ENCODE results near the gene CDH4.

The CDH4 gene

DNA sequence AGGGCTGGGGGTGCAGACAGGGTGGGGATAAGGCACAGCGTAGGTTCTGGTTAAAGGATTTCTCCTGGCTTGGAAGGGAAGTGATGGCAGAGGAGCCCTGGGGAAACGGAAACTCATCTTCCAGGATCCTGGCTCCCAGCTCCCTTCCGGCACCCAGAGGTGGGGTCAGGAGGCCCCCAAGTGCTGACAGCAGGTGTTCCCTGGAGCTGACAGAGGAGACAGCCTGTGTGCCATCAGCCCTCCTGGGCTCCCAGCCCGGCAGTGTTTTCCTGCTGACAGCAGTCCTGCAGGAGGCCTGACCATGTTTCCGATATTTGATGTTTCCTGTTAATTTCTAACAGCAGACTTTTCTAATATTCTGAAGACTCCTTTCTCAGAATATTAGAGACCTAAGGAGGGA, 536.3 kb downstream of the CDH4 start:
- no peak for DNase-seq (ENCODE audit: low read depth)

DNA sequence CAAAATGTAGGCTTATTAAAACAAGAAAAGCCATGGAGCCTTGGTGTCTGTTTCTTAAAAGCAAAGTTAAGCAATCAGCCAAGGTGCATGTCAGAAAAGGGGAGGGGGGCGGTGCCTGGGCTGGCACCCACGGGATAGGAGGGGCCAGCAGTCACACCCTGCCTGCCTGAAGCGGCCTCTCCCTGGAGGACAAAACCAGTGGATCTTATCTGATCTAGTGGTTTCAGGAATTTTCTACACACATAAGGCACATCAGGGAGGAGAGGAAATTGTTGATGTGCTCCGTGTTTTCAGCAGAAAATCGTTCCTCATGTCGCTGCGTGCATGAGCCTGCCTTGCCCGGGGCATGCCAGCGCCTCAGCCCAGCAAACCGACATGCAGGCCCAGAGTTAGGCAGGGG, 537.3 kb downstream of the CDH4 start:
- DNase-seq (ENCODE audit: low read depth), result no peak

DNA sequence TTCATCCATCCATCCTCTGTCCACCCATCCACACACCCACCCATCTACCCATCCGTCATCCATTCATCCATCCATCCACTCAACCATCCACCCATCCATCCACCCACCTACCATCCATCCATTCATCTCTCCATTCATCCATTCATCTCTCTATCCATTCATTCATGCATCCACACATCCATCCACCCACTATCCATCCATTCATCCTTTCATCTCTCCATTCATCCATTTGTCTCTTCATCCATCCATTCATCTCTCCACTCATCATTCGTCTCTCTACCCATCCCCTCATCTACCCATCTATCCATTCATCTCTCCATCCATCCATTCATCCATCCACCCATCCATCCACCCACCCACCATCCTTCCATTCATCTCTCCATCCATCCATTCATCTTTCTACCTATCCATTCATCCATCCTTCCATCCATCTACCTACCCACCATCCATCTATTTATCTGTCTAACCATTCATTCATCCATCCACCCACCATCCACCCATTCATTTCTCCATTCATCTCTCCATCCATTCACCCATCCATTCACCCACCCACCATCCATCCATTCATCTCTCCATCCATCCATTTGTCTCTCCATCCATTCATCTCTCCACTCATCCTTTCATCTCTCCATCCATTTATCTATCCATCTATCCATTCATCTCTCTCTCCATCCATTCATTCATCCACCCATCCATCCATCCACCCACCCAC, 538.2 kb downstream of the CDH4 start:
- DNase-seq (ENCODE audit: low read depth), result no peak

DNA sequence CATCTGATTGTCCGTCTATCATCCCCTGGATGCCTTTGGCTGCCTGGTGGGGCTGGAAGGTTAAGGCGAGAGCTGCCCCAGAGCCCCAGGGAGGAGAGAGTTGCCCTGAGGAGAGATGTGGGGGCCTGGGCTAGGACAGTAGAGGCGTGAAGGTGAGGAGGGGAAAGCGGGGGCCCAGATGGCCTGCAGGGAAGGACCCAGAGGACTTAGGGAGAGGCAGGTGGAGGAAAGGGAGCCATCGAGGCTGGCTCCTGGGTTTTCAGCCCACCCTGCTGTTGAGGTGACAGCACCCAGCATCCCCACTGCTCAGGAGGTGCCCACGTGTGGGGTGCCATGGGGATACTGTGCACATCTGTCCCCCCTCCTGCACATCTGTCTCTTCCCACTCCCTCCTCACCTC, 539.9 kb downstream of the CDH4 start:
- DNase-seq (ENCODE audit: low read depth), result no peak

DNA sequence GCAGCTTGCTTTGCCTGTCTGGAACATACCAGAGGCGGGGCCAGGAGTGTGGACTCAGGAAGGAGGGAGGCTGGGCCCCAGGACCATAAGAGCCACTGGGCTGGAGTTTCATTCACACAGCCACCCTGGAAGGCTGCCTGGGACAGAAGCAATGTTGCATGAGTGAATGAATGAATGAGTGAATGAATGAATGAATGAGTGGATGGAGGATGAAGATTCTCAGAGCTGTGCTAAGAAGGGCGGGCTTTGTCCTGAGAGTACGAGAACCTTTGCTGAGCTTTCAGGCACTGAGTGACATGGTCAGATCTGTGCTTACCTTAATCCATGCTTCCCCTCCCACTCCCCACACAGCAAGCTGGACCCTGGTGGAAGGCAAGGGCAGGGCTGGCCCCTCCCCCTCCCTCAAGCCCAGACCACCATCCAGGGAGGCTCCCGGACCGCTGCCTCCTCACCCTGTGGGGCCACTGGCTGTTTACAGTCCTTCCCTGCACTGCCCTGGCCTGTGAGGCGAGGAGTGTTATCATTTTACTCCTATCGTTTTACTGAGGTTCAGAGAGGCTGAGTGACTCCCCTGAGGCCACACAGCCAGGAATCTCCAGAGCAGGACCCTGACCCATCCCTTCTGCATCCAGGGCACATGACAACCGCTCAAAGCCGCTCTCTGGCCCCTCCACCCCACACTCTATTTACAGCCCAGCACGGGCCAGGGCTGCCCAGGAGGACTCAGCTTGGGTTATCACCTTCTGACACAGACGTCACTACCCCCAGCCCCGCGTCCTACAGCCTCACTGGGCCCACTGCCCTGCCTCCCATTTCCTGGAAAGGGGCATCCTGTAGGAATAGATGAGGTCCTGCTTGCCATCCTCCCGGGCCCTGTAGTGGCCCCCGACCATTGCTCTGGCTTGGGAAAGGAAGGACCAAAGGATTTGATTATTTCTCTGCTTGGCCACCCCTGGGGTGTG, 543.9 kb downstream of the CDH4 start:
- DNase-seq (ENCODE audit: low read depth), result no peak

DNA sequence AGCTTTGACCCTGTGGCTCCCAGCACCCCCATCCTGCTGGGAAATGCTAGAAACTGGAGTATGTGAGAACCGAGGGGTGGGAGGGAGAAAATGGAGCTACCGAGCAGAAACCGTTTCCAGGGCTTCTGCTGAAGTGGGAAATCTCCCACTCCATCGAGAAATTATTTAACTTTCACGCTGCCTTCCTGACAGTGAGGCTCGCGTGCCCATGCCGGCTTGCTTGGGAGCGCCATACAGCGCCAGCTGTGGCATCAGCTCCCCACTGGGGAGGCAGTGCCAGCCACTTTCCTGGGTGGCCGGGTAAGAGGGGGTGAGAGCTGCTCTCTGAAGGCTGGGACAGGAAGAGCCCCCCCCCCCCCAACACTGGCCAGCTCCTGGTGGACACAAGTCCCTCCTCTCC, 544.7 kb downstream of the CDH4 start:
- no peak for DNase-seq (ENCODE audit: low read depth)

DNA sequence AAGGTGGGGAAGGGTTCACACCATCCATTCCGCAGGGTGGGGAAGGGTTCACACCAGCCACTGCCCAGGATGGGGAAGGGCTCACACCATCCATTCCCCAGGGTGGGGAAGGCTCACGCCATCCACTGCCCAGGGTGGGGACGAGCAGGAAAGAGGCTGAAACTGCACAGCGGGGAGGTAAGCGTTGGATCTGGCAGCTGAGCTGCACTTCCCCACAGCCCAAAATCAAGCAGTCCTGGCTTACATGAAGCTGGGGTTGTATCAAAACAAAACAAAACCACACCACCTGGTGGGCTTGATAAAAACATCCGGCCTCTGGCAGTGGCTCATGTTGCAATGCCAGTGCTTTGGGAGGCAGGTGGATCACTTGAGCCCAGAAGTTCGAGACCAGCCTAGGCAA, 545.1 kb downstream of the CDH4 start:
- DNase-seq (ENCODE audit: low read depth), result no peak

DNA sequence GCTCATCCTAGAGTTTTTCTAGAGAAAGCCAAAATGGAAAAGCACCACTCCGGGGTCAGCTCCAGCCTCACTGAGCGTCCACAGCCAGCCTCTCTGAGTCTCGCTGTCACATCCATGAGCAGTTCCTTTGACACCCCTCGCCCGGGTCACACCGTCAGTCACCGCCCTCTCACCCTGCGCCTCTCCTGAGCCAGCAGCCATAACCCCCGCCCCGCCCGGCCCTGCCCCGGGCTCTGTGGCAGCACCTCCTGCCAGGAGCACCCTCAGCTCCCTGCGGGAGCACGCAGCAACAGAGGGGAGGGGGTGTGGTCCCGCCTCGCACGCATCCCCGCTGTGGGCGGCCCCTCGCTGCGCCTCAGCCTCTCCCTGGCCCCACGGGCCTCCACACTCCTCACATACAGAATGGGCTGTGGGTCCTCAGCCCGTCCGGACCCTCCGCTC, 545.9 kb downstream of the CDH4 start:
- DNase-seq (ENCODE audit: low read depth), result no peak

DNA sequence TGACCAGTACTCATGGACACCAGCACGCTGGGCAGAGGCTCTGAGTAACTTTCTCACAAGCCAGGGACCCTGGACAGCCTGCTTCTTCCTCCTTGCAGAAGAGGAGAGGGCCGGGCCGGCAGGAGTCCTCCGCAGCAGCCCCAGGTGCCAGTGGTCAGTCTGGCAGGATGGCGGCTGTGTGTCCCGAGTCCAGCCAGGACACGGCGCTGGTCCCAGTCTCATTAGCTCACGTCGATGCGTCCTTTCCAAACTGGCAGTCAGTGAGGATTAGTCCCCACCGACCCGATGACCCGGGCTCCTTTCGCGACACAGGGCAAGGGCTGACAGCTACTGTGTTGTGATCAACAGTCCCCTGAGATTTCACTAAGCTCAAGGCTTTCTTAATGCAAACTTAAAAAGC, 546.6 kb downstream of the CDH4 start:
- DNase-seq (ENCODE audit: low read depth), result no peak

DNA sequence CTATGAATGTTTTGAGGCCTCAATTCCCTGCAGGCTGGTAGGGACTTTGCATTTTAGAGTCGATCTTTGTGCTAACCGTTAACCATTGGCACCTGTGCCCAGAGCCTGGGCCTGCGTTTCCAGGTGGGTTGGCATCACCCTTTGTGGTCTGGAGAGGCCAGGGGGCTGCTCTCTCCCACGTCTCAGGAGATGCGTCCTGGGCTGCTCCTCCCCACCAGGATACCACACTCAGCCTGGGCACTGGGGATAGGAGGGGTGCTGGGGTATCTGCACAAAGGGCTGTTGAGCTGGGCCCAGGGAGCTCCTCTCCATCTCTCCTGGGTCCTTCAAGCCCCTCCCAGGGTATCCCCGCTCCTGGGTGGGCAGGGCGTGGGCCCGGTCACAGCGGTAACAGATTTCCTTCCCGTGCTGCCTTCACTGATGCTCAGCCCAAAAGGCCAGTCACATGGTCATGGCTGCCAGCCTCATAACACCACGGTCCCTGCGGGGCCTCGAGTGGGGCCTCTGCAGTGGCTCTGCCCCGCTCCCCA, 547.4 kb downstream of the CDH4 start:
- DNase-seq (ENCODE audit: low read depth), result no peak

DNA sequence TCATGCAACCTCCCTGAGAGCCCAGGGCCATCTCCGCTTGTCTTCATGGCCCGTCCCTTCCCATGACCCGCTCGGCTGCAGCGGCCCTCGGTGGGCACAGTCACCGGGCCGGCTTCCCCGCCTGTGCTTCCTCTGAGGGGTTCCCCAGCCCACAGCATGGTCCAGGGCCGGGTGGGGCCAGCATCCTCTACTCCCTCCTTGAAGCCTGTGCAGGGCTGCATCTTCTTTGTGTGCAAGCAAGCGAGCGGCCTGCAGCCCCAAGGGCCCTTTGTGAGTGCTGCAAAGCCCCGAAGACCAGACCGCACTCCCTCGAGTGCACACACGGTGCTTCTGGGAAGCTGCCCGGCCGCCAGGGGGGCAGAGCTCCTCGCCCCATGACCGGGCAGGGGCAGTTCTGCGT, 547.9 kb downstream of the CDH4 start:
- DNase-seq (ENCODE audit: low read depth), result no peak

DNA sequence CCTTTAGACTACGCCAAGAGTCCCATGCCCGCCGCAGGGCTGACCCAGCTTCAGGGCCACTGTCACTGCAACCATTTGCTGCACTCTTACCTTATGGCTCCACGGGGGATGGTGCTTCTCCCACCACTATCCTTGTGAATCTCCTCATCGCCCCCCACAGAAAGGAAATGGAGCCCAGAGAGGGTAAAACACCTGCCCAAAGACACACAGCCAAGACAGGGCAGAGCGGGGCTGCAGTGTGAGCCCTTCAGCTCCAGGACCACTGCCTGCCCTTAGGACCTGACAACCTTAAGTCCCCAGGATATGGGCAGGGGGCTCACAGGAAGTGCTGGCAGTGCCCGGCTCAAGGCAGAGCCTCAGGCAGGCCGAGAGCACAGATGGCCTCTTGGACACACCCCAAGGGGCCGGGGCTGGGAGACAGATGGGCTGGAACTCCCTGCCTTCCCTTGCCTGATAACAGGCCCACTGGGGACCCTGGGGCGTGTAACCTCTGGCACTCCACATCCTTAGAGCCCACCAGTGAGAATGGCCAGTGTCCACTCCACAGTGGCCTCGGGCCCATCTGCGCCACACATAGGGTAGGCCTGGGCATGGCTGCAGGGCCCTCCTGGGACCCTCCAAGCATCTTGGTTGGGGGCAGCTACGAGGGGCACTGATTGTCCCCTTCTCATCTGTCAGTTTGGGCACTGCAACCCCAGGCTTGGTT, 548.5 kb downstream of the CDH4 start:
- DNase-seq (ENCODE audit: low read depth), result no peak

DNA sequence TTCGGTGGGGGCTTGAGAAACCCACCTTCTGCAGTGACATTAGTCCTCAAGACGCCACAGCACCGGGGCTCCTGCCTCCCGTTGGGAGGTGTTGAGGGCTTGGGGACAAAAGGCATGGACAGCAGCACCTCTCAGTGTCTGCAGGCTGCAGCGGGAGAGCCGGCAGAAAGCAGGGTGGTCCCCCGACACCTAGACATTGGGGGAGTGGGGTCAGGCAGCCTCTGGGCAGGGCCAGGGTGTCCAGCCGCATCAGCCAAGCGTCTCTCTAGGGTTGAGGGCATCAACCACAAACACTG, 549.0 kb downstream of the CDH4 start:
- no peak for DNase-seq (ENCODE audit: low read depth)

DNA sequence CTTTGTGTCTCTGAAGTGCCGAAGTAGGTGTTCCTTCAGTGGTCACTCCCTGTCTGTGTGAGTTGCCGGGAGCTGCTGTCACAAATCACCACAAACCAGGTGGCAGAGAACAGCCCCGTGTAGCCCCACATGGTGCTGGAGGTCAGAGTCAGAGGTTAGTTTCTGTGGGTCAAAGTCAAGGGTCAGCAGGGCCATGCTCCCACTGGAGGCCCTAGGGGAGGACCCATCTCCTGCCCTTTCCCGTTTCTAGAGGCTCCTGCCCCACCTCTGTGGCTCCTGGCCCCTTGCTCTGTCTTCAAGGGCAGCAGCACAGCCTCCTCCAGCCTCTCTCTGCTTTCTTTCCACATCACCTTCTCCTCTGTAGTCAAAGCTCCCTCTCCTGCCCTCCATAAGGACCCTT, 549.4 kb downstream of the CDH4 start:
- DNase-seq (ENCODE audit: low read depth), result no peak

DNA sequence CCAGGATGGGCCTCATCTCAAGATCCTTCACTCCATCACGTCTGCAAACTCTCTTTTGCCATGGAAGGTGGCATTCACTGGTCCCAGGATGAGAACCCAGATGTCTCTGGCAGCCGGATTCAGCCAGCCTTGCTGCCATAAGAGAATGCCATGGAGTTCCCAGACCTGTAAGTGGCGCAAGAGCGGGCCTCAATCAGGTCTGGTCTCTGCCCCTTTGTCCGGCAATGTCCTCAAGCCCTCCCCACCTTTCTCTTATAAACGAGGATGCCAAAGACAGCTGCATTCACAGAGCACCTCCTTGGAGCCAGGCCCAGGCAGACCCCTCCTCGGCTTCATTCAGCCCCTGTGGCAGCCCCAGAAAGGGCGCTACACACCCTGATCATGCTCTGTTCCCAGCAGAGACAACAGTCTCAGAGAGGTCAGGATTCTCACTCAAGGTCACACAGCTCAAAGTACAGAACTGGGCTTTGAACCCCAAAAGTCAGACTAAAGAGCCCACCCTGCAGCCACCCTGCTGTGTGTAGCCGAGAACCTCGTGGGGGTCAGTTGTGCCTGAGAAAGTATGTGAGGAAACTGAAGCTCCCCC, 549.9 kb downstream of the CDH4 start:
- no peak for DNase-seq (ENCODE audit: low read depth)

DNA sequence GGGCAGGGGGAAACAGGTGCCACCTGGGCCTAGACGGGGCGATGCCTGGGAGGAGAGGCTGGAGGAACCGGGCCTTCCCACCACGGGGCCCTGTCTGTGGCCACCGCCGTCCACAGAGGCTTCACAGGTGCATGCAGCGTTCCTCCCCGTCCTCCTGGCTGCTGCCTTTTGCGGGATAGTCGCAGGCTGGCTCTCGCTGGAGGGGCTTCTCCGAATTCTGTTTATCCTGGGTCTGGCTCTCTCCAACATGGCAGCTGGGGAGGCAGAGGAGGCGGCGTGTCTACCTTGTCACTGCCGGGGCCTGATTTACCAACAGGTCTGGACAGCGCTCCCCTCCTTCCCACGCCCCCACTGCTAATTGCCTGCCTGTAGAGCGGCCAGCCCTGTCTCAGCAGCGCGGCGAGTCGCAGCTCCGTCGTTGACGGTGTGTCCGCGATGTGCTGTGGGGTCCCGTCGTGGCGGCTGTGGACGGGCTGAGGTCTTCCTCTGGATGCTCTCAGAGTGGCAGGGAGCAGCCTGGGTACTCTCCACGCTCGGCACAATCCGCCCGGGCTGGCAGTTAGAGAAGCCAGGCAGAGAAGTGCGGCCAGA, 550.8 kb downstream of the CDH4 start:
- no peak for DNase-seq (ENCODE audit: low read depth)

DNA sequence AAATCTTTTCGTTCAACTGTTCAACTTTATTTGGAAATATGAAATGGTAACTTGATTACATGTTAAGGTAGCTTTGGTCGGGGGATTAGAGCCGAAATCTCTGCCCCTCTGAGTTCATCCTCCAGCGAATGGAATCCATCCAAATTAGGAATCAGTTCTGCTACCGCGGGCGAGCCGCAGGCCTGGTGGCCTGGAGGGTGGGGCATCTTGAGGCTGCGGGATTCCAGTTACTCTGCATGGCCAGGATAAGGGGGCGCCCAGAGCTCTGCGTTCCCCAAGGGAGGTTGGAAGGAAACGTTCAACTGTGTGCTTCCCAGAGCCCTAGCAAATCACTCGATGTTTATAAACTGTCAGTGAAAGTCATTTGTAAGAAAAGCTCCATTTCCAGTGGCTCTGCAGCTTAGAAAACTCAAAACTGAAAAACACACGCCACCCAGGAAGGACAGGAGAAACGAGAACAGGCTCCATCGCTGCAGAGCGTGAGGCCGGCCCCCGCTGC, 551.4 kb downstream of the CDH4 start:
- no peak for DNase-seq (ENCODE audit: low read depth)

DNA sequence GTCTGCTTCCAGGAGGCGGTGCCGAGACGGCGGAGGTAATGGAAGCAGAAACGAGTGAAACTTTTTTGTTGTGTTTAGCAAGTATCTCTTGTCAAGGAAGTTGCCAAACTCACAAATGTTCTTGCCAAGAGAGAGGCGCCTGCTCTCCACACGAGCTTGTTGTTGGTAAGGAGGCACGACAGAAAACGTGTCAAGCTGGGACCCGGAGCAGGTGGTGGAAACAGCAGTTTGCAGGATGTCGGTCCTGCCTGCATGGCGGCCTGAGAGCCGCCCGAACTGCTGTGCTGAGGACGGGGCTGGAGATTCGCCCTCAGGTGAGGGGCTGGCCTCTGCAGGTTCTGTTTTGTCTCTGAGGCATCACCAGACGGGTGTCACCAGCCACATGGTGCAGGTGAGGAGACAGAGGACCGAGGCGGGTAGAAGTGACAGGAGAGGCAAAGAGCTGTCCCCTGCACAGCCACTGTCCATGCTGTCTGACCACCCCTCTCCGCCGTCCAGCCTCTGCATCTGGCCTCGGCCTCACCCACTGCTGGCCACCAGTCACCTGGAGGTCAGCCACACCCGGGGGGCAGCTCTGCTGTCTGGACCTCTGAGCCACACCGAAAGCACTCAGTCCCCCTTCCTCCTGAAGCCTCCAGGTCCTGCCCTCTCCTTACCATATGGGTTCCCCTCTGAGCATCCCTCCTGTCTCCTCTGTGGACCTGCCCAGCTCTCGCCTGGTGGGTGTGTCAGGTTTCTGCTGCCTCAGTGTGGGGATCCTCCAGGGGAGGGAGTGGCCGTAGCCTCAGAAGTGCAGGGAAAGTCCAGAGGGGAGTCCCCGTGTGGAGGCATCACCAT, 552.1 kb downstream of the CDH4 start:
- DNase-seq (ENCODE audit: low read depth), result no peak

DNA sequence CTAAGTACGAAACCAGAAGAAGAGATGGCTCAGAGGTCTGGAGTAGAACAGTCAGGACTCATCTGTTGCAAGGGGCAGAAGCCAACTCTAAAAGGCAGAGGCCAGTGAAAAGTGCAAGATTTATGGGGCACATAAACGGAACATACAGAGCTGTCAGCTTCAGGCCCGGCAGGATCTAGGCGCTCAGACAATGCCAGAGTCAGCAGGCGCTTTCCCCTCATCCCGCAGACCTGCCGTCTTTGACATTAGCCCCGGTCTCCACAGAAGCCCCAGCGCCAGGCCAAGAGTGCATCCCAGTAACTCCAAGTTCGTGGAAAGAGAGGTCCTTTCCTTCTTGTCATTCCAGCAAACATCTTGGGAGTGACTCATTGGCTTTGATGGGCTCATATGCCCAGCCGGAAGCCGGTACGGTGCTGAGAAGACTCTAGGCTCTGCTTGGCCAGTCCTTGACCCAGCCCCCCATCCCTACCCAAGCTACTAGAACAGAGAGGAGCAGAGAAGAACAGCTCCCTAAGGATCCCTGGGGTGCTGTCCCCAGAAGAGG, 552.8 kb downstream of the CDH4 start:
- no peak for DNase-seq (ENCODE audit: low read depth)

DNA sequence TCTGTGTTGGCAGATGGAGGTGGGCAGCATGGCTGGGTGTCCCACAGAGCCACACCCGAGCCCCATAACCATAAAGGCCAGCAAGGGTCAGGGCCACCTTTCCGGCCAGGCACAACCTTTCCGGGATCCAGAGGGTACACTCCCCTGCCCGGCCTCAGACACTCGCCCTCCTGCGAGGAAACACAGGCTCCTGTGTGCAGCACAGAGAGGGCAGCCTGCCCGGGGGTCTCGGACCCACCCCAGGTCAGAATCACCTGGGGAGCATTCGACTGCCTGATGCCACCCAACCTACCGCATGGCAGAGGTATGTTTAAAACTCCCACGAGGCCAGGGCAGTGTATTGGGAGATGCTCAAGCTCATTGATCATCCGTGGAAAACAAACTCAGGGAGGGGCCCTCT, 553.3 kb downstream of the CDH4 start:
- no peak for DNase-seq (ENCODE audit: low read depth)

DNA sequence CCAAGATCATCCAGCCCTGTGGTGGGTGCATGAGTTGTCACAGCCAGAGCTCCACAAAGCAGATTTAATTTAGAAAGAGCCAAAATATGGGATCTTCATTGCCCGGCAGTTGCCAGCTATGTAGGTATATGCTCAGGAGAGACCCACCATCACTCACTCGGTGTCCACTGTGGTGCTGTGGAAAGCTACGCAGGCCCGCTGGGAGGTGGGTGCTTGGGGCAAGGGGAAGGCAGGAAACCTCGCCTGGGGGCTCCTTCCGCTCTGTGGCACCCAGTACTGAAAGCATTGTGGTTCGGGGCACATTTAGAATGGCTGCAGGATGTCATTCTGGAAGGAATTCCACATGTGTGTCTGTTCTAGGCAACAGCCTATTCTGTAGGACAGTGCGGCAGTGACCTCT, 553.7 kb downstream of the CDH4 start:
- DNase-seq (ENCODE audit: low read depth), result no peak

Measured in activated T-cell treated with anti-CD3 and anti-CD28 coated beads for 48 hours (primary cell).